Transverse colon (tissue), 4 donors: ENCODE data around the gene GNAT3.

ENCODE experiments used
- CTCF ChIP-seq, 5 experiments: fragments of 200-600 bp in 3 of 5; fragments of 450-650 bp in 2 of 5; sonication (generic) in 3 of 5; IDR thresholded peaks; 1 replicate in 2 of 5; 2 replicates in 3 of 5; pipeline ENCODE4 v1.5.1; 2016 to 2017; ENCODE audit warnings: antibody characterized with exemption in 5 of 5, inconsistent platforms in 3 of 5, mild to moderate bottlenecking in 2 of 5, moderate library complexity in 1 of 5
- POLR2A ChIP-seq: fragments of 450-650 bp; IDR thresholded peaks from one replicate; pipeline ENCODE4 v1.6.1; 2016; ENCODE audit warnings: antibody characterized with exemption, mild to moderate bottlenecking, moderate library complexity
- POLR2AphosphoS5 ChIP-seq, 3 donors: sonication (generic); formaldehyde crosslinking; IDR thresholded peaks; one replicate each; pipeline ENCODE4 v1.6.1; 2016; ENCODE audit warnings: antibody characterized with exemption in 3 of 3

GRCh38 chr7:80444811-80445210 is 67.1 kb downstream of the GNAT3 start:
- no peak for TF ChIP-seq CTCF (IDR thresholded peaks at IDR 0.05)
- no peak for TF ChIP-seq POLR2A
- no peak for TF ChIP-seq POLR2AphosphoS5 (IDR thresholded peaks at IDR 0.05)
